NT2/D1 (cell line): ENCODE results near the gene HRK.

Source experiments
- SUZ12 ChIP-seq: IDR thresholded peaks from 2 replicates; pipeline ENCODE4 v1.6.1; 2011; ENCODE audit not compliant: insufficient read length, insufficient read depth; ENCODE audit errors: extremely low read depth
- ZNF274 ChIP-seq: IDR thresholded peaks from 2 replicates; pipeline ENCODE4 v1.6.1; 2011; ENCODE audit warnings: mild to moderate bottlenecking, low read depth, low read length

- no peak for TF ChIP-seq SUZ12
- no peak for TF ChIP-seq ZNF274
These were observed 34.1 kb upstream of the HRK start for GRCh38 chr12:116915326-116915725.
